SKM-1 treated with dmso at 0.1 percent for 144 hours (cell line): Measurements from ENCODE around the gene REG1A.

Experiments
- DNase-seq: peaks from one replicate; lab custom pipeline; 2025; ENCODE audit not compliant: unreplicated experiment; lab: John Stamatoyannopoulos, UW

The REG1A gene

GRCh38 chr2:79124907-79125720, 4.8 kb downstream of the REG1A start:
- DNase-seq, result no peak

- DNase-seq, result no peak
Measured at GRCh38 chr2:79125721-79125985, 5.4 kb downstream of the REG1A start.

- DNase-seq, result no peak
Measured at GRCh38 chr2:79128406-79128805, 8.1 kb downstream of the REG1A start.

GRCh38 chr2:79129260-79129659, 9.0 kb downstream of the REG1A start:
- no peak for DNase-seq

GRCh38 chr2:79129804-79130203, 9.5 kb downstream of the REG1A start:
- no peak for DNase-seq

- no peak for DNase-seq
Measured at GRCh38 chr2:79131687-79132086, 11.4 kb downstream of the REG1A start.

- DNase-seq, result no peak
Measured at GRCh38 chr2:79138385-79138784, 18.1 kb downstream of the REG1A start.

GRCh38 chr2:79139423-79139822, 19.1 kb downstream of the REG1A start:
- no peak for DNase-seq

GRCh38 chr2:79155826-79156476, 35.7 kb downstream of the REG1A start:
- no peak for DNase-seq

GRCh38 chr2:79159030-79159429, 38.7 kb downstream of the REG1A start:
- no peak for DNase-seq

- no peak for DNase-seq
Measured at GRCh38 chr2:79159653-79160052, 39.4 kb downstream of the REG1A start, which contains the start of gene REG3A. TSS of gene REG3A (minus strand) at chr2:79159753. CDS start at chr2:79159405, 348 bp downstream.

- no peak for DNase-seq
Measured at GRCh38 chr2:79162132-79162531, 41.8 kb downstream of the REG1A start.

GRCh38 chr2:79162801-79163200, 42.5 kb downstream of the REG1A start:
- no peak for DNase-seq

- DNase-seq, result no peak
Measured at GRCh38 chr2:79171348-79171958, 51.2 kb downstream of the REG1A start.
